Ureter (tissue), 1 donor: ENCODE data around the gene MGAT4A. TPM values are rescaled to one million over a fixed set of nuclear protein-coding genes. Genes with fewer than 3 reads are reported as not detected.
"Not testable (repeated sequence)": the region's sequence is repeated elsewhere in the genome, so short reads cannot be mapped to it uniquely, and the experiment has no call there.

ENCODE experiments used
- DNase-seq: peaks from one replicate; pipeline ENCODE4 v3.0.0-alpha.2; 2020; ENCODE audit warnings: low spot score
- total RNA-seq: library from RNA; stranded (reverse); gene quantifications from one replicate; pipeline ENCODE4 v1.2.4, GENCODE V29; 2023
- donor health status: DM: yes; HTN: yes; CAD: no.

Gene MGAT4A
- total RNA-seq, 1 donor from 2014 or later, result 63.8 TPM

DNA sequence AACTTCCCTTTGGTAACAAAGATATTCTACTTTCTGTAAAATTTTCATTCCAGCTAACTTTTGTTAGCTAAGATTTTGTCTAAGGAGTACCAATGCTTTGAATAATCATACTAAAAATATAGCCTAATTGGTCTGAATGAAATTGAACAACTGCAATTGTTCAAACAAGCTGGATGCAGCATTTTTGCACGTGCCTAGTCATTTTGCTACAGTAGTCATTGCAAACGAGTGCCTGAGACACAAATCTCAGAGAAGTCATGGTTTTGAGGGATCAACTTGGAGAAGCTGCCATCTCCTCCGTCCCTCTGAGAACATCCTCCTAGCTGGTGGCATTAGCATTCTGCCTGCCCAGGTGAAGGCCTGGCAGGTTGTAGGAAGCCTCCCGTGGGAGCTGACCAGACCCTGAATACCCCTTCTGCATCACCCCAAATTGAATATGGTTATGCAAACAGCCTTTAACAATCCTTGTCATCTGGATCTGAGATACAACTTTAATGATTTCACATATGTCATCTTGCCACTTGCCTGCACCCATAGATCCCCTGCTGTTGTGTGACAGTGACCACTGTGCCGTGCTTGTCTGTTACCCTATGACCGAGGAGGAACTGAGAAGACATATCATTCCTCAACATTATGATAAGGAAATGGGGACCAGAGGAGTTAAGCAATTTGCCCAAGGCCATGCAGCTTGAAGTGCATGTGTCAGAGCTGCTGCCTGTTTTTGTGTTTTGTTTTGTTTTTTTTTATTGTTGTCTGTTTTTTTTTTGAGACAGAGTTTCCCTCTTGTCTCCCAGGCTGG, 29.1 kb upstream of the MGAT4A start:
- DNase-seq, result no peak

DNA sequence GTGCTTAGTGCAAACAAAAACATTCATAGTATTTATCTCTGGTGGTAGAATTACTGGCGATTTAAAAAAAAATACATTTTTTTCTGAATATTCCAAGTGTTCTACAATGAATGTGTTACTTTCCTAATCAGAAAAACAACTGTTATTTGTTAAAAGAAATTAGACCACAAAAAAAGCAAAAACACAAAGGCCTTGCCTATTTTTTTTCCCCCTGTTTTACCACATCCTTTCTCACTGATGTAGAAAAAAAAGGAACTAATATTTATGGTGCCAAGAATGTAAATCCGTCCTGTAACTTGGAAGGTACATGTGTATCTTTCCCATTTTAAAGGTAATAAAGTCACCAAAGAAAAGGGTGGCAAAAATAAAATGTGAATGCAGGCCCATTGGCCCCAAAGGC, 28.4 kb upstream of the MGAT4A start:
- DNase-seq, result no peak

DNA sequence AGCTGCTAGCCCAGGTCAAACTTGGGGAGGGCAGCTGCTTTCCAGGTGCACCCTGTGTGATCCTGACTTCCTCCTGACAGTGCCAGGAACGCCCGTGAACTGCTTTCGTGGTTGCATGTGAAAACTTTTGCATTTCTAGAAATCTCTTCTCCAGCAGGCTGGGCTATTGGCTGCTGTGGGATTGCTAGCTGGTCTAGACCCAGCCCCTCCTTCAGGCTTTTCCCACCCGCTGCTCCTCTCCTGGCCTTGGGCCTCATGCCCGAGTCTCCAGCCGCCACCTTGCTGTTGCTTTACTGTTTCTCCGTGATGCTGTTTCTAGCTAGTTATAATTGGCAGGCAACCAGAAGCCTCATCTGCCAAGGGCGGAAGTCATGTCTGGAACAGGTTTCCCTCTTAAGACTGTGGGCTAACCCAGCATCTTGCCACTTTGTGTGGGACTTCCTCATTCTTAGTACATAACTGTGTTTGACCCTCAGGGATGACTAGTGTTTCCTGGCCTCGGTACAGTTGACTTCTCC, 27.0 kb upstream of the MGAT4A start:
- peak; percentile 83 for DNase-seq

DNA sequence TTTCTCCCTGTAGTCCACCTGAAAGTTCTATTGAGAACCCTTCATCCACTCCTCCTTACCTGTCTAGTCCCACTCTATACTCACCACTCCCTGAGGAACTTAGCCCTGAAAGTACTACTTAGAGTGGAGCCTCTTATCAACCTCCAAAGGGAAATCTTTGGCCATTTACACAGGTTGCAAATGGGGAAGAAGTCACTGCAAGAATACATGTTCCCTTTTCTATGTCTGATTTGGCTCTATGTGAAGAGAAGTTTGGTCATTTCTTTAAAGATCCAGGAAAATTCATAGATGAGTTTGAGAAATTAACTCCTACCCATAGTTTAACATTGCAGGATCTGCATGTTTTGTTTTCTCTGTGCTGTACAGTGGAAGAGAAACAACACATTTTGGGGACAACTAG, 22.9 kb upstream of the MGAT4A start:
- no peak for DNase-seq

DNA sequence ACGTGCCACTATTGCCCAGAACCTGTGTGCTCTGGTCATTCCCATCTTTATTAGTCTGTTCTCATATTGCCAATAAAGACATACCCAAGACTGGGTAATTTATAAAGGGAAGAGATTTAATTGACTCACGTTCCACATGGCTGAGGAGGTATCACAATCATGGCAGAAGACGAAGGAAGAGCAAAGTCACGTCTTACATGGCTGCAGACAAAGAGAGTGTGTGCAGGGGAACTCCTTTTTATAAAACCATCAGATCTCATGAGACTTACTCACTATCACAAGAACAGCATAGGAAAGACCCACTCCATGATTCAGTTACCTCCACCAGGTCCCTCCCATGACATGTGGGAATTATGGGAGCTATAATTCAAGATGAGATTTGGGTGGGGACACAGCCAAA, 21.8 kb upstream of the MGAT4A start:
- not testable (repeated sequence) for DNase-seq

DNA sequence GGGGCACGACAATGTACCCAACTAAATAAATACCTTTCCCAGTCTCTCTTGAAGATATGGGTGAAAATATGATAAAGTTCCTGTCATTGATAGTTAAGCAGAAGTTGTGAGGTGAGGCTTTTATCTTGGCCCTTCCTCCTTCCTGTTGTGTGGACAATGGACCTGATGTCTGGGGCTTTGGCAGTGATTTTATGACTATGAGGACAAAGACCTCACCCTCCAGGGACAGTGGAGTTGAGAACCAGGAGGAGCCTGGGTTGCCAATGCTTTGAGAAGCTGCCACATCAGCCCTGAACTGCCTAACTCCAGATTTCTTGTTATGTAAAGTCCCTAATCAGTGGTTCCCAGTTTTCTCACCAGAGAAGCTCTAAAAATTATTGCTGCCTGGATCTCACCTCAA, 20.8 kb upstream of the MGAT4A start:
- no peak for DNase-seq

DNA sequence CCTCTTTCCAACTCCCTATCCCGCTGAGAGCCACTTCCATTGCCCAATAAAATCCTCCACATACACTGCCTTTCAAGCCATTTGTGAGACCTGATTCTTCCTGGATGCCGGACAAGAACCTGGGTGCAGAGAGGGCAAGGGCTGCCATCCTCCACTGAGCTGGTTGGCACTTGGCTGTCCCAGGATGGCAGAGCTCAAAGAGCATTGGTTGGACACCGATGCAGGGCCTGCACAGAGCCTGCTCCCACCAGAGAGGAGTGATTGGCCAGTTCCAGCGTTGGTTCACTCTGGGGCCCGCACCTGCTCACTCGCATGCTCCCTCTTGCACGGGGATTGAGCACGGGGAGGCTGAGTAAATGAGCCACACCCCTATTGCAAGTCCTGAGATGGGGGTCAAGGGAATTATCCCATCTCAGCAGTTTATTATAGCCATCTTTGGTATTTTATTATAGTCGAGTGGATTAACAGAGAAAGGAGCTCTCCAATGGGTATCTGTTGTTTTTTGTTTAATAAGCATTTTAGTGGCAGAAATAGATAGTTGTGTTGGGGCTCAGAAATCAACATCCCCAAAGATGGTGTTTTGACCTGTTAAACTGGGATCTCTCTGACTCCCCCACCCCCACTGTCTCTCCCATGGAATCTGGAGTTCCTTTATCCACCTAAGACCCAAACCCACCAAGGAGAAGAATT, 19.8 kb upstream of the MGAT4A start:
- DNase-seq, result no peak

DNA sequence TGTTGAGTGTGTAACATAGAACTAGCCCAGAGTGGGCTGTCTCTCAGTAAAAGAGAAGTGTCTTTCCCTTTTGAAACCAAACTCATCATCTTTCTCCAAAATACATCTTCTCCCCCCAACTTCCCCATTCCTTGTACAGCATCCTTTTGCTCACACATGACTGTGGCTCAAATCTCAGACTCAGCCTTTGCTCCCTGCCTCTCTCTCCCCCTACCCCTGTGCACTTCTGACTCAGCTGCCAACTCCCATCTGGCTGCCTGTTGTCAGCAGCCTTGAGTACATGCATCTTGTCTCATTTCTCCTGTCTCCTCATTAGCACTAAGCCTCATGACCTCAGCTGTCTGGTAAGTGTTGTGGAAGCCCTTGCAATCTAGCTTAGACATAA, 18.1 kb upstream of the MGAT4A start:
- no peak for DNase-seq

DNA sequence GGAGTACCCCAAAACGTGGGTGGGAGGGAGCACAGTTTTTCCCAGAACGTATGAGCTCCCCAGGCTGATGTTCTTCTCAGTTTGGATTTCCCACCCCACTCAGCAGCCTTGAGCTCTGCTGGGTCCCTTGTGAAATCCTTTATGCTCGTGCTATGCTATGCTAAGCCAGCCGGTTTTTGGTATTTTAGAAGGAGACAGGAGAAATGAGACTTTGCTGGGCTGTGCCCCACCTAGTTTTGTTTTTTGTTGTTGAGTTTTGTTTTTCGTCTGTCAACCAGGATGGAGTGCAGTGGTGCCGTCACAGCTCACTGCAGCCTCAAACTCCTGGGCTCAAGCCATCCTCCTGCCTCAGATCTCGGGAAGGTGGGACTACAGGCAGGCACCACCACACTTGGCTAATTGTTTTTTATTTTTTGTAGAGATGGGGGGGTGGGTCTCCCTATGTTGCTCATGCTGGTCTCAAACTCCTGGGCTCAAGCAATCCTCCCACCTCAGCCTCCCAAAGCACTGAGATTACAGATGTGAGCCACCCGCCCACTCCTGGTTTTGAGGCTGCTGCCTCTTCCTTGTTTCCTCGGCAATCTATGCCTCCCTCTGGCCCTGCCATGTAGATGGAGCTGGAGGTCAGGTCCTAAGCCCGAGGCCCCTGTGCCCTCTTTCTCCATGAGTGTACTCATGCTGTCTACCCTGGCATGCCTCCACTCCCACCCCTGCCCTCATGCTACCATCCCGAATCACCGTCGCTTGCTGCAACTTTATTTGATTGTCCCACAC, 17.5 kb upstream of the MGAT4A start:
- DNase-seq, result no peak

DNA sequence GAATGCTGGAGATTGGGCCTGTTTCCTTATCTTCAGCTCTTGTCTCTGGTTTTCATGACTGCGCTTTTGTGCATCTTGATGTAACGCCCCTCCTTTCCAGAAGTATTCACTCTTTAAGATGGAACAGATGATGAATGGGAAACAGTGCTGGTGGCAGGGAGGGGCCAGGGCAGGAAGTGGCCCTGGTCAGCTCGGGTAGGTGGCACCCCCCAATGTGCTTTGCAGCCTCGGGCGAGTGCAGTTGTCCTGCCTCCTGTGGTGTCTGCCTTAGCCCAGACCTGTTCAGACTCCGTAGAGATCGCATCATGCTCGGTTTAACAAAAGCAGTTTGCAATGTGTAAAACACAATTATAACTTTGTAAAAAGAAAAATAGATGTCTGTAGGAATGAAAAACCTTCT, 17.0 kb upstream of the MGAT4A start:
- no peak for DNase-seq

DNA sequence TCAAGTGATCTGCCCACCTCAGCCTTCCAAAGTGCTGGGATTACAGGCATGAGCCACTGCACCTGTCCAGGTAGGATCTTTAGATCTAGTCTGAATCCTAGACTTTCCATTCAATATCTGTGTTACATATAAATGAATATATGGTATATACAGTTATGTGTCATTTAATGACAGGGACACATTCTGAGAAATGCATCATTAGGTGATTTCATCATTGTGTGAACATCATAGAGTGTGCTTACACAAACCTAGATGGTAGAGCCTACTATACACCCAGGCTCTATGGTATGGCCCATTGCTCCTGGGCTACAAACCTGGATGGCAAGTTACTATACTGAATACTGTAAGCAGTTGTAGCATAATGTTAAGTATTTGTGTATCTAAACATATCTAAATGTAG, 15.5 kb upstream of the MGAT4A start:
- DNase-seq, result no peak

DNA sequence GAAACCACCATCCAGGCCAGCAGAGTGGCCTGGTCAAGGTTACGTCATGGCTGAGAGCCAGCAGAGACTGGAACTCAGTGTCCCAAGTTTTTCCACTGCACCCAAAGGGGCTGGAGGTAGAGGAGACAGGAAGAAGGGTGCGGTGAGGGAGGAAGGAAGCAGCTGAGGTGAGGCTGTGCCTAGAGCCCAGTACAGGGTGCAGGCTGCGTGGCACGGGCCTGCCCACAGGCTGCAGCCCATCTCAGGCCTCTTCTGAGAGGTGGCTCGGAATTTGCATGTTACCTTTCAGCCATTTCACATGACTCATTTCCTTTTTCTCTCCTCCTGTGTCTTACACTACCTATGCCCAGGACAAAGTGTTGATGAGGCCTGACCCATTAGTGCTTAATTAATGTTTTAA, 13.7 kb upstream of the MGAT4A start:
- DNase-seq, result no peak

DNA sequence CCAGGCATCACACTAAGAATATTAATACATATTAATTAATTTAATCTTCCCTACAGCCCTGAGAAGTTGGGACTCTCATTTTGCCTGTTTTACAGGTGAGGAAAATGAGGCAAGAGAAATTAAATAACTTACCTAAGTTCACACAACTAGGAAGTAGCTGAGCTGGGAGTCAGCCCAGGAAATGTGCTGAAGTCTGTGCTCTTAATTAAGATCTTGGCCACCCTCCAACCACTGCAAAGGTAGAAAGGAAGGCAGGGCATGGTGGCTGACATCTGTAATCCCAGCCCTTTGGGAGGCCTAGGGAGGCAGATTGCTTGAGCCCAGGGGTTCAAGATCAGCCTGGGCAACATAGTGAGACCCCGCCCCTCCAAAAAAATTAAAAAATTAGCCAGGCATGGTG, 12.9 kb upstream of the MGAT4A start:
- DNase-seq, result no peak

DNA sequence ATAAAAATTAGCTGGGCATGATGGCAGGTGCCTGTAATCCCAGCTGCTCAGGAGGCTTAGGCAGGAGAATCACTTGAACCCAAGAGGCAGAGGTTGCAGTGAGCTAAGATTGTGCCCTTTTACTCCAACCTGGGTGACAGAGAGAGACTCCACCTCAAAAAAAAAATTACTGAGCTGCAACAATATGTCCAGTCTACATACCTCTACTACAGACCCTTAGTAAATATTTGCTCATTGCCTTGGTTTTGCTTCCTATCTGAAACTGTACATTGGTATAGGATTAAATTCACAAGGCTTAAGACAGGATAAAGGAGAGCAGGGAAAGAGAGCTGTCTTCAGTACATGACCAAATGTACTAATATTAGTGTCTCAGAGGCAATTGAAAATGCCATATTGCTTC, 8.1 kb upstream of the MGAT4A start:
- DNase-seq, result no peak

DNA sequence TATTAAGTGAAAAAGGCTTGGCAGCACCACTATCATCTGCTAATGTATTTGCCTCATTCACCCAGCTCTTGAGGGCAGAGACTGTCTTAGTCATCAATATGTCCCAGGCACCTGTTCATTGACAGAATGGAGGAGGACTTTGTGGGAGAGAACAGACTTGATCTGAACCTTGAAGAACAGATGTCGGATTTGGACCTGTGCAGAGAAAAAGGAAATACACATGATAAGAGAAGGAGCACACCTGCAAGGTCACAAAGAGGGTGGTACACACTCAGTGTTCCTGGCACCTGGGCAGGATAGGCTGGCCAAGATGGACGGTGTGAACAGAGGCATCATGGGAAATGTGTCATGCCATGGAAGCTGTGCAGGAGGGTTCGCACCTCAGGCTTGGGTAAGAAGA, 7.4 kb upstream of the MGAT4A start:
- DNase-seq, result no peak

DNA sequence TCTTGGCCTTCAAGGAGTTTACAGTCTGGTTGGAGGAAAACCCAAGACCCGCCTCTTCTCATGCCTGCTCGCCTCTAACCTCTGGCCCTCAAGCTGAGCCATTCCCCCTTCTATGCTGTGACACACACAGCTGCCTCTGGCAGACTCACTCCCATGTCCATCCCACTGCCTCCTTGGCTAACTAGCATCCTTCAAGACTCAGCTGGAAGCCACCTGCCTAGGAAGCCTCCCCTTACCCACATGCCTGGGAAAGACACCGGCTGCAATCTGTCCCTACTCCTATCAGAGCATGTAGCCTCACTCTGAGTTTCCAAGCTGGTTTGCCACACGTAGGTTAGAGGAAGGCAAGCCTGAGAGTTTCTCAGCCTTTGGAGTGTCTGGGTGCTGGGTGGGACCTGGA, 6.9 kb upstream of the MGAT4A start:
- DNase-seq, result no peak

DNA sequence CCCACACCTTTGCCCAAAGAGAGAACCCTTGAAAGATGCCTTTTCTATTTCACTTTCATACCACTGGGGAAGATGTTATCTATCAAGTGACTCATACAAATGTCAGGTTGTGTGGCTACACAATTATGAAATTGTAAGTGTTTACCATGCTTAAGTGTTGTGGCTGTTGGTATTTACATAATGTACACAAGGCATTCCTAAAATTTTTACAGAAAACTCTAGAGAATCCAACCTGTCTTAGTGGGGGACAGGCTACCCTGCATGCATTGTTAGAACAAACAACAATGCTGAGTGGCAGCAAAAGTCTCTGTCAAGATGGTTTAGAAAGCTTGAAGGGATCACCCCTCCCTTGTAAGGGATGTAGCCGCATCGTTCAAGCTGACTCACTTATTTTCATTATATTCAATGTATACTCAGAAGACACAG, 5.5 kb upstream of the MGAT4A start:
- DNase-seq, result no peak

DNA sequence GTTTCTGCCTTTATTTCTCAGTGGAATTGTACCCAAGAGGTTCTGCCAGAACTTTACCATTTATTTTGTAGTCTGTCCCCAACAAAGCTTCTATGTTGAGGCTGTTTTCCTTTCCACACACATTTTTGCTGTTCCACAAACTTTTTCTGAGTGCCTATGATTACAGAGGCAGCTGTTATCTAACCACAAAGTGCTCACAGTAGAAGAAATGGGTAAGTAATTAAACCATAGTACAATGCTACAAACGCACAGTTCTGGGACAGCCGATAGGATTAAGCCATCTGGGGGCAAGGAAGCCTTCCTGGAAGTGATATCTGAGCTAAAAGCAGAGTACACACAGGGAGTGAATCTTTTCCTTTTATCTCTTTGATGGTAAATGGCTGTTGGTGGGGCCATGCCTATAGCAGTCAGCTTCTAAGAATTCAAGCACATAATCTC, 3.9 kb upstream of the MGAT4A start:
- no peak for DNase-seq

DNA sequence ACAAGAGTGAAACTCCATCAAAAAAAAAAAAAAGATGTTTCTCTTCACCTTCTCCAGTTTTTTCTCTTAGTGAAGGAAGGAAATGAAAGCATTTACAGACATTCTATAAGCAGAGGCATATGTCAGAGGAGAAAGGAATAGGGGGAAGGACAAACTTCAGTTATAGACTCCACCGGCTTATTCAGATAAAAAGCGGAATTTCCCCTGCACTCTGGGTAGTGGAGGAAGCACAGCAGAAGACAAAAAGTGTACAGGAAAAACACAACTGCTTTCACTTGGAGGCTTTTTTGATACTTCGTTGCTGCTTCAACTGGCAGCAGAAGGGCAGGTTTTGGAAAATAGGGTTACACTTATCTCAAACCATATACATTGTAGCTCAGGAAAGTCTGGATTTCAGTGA, 3.2 kb upstream of the MGAT4A start:
- no peak for DNase-seq

DNA sequence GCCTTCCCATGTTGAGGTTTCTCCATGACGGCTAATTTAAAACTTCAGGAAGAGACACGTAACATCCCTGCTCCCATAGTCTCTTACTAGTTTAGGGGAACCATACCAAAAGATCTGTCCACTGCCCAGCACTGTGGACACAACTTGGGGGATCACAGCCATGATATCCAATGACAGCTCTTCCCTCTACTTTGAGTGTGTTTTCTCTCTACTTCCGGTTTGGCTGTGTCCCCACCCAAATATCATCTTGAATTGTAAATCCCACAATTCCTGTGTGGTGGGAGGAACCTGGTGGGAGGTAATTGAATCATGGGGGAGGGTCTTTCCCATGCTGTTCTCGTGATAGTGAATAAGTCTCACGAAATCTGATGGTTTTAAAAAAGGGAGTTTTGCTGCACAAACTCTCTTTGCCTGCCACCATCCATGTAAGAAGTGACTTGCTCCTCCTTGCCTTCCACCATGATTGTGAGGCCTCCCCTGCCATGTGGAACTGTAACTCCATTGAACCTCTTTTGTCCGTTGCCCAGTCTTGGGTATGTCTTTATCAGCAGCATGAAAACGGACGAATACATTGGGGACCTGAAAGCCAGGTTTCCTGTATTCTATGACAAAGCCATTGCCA, 1.6 kb upstream of the MGAT4A start:
- no peak for DNase-seq

DNA sequence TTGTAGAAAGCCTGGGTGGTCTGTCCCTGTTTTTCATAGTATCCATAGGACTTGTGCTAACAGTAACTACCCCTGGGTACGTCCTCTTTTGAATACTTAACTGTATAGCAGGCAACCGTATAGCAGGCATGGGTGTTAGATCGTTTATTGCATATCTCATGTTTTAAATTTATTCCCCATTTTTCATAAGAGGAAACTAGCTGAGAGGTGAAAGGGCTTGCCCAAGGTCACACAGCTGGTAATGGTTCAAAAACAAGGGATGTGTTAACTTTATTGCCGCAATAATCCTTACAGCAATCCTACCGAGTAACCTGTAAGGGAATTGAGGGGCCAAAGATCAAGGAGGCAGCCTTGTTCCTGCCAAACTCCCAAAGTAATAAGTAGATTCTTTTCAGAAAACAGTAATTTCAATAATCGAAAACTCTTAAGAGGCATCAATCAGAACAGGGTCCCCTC, 990 bp upstream of the MGAT4A start:
- no peak for DNase-seq

DNA sequence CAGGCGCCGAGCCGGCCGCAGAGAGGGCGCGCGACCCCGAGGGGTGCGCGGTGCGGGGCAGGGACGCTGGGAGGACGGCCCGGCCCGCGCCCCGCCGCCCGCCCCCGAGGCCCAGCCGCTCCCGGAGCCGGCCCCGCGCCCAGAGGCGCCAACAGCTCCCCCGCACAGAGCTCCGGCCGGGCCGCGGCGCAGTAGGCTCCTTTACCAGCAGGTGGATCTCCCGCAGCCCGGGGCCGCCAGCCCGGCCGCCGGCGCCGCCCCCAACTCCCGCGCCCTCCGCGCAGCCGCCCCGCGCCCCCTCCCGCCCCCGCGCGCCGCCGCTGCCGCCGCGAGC, 258 bp downstream of the MGAT4A start:
- peak; percentile 50 for DNase-seq
